ENCODE data around the gene CENPP. TPM values are rescaled to one million over a fixed set of nuclear protein-coding genes. Genes with fewer than 3 reads are reported as not detected.

The CENPP gene
- total RNA-seq, 1 donor from 2014 or later = 7.7 TPM

DNA sequence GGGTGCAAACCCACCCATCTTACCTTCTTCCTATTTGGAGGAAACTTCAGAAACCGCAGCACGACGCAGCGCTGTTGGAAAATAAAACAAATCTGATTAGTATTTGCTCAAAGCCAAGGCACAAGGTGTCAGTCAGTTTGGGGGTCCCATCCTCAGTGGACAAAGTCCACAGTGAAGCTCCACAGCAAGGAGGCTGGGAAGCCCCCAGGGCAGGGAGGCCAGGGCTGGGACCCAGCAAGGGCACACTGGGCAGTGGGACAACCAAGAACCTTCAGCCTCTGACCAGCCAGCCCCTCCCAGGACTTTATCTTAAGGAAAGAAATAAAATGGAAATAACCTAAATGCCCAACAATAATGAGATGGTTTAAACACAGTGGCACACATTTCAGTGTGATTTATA is 332.9 kb downstream of the CENPP start:
- H3K27ac Mint-ChIP-seq (ENCODE audit: unreplicated experiment) = no peak overlapping the region
- no peak overlapping the region for H3K4me3 Mint-ChIP-seq (ENCODE audit: unreplicated experiment)
- peaks cover 27% of the 10 kb centered on the region for H3K4me1 Mint-ChIP-seq (ENCODE audit: low read depth)
- TF ChIP-seq, protein P1, sequence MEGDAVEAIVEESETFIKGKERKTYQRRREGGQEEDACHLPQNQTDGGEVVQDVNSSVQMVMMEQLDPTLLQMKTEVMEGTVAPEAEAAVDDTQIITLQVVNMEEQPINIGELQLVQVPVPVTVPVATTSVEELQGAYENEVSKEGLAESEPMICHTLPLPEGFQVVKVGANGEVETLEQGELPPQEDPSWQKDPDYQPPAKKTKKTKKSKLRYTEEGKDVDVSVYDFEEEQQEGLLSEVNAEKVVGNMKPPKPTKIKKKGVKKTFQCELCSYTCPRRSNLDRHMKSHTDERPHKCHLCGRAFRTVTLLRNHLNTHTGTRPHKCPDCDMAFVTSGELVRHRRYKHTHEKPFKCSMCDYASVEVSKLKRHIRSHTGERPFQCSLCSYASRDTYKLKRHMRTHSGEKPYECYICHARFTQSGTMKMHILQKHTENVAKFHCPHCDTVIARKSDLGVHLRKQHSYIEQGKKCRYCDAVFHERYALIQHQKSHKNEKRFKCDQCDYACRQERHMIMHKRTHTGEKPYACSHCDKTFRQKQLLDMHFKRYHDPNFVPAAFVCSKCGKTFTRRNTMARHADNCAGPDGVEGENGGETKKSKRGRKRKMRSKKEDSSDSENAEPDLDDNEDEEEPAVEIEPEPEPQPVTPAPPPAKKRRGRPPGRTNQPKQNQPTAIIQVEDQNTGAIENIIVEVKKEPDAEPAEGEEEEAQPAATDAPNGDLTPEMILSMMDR (IDR thresholded peaks at IDR 0.05) = no peak
- peak; percentile 26 for DNase-seq (ENCODE audit: low spot score)
- H3K27me3 Mint-ChIP-seq (ENCODE audit: low read depth) = no peaks in the 10 kb centered on the region
- no peaks in the 10 kb centered on the region for H3K9me3 Mint-ChIP-seq (ENCODE audit: low read depth)
- H3K36me3 Mint-ChIP-seq (ENCODE audit: low read depth) = peaks cover 12% of the 10 kb centered on the region

- Mint-ChIP-seq H3K36me3 (ENCODE audit: low read depth) (peaks cover 12% of the 10 kb centered on the region), H3K4me1 (ENCODE audit: low read depth) (peaks cover 23% of the 10 kb centered on the region), H3K27me3 (ENCODE audit: low read depth) (no peaks in the 10 kb centered on the region), H3K9me3 (ENCODE audit: low read depth) (no peaks in the 10 kb centered on the region), H3K4me3 (ENCODE audit: unreplicated experiment) (no peak overlapping the region), H3K27ac (ENCODE audit: unreplicated experiment) (no peak overlapping the region)
- TF ChIP-seq, protein P1 (IDR thresholded peaks at IDR 0.05) = no peak
- peak; percentile 82 for DNase-seq (ENCODE audit: low spot score)
Observed at GRCh38 chr9:92659601-92660000, 333.8 kb downstream of the CENPP start.

- peaks cover 12% of the 10 kb centered on the region for H3K36me3 Mint-ChIP-seq (ENCODE audit: low read depth)
- H3K4me1 Mint-ChIP-seq (ENCODE audit: low read depth) = peaks cover 22% of the 10 kb centered on the region
- no peaks in the 10 kb centered on the region for H3K27me3 Mint-ChIP-seq (ENCODE audit: low read depth)
- peak; percentile 56 for DNase-seq (ENCODE audit: low spot score)
- TF ChIP-seq, protein P1 (IDR thresholded peaks at IDR 0.05) = no peak
- no peak overlapping the region for H3K4me3 Mint-ChIP-seq (ENCODE audit: unreplicated experiment)
- no peaks in the 10 kb centered on the region for H3K9me3 Mint-ChIP-seq (ENCODE audit: low read depth)
- H3K27ac Mint-ChIP-seq (ENCODE audit: unreplicated experiment) = no peak overlapping the region
Observed at GRCh38 chr9:92660266-92660665, 334.5 kb downstream of the CENPP start.

DNA sequence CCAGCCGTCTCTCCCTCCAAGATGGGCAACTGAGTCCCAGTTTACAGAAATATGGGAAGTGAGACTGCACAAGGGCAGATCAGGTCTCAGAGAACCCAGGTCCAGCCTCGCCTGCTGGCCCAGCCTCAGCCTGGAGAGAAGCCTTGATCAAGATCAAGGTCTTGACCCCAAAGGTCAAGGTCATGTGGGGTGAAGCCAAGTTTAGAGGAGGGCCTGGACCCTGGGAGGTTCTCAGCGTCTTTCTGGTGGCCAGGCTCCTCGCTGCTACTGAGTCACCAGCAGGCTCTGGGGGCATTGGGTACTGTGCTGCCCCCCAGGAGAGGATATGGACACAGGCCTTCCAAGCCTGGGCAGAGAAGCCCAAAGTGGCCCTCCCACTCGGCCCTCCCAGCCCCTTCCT is 335.4 kb downstream of the CENPP start:
- no peak overlapping the region for H3K27ac Mint-ChIP-seq (ENCODE audit: unreplicated experiment)
- H3K4me1 Mint-ChIP-seq (ENCODE audit: low read depth) = peaks cover 23% of the 10 kb centered on the region
- DNase-seq (ENCODE audit: low spot score) = peak; percentile 40
- no peaks in the 10 kb centered on the region for H3K9me3 Mint-ChIP-seq (ENCODE audit: low read depth)
- no peak overlapping the region for H3K4me3 Mint-ChIP-seq (ENCODE audit: unreplicated experiment)
- H3K36me3 Mint-ChIP-seq (ENCODE audit: low read depth) = peaks cover 9% of the 10 kb centered on the region
- no peaks in the 10 kb centered on the region for H3K27me3 Mint-ChIP-seq (ENCODE audit: low read depth)
- TF ChIP-seq, protein P1 (IDR thresholded peaks at IDR 0.05) = no peak

DNA sequence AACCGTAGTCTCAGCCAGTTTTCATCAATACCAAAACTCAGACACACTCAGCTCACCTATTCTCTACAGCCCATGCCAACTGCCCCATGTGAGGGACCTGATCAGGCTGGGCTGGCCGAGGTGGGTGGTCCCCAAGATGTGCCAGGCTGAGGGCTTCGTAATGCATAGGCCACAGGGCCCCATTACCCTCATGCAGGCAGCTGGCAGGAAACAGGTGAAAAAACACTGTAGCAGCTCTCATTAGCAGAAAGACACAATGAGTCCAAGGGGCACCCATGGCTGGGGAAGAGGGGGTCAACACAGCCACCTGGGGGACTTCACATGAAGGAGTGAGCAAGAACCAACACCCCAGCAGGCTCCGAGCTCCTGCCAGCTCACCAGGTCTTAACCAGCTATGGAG is 336.0 kb downstream of the CENPP start:
- Mint-ChIP-seq H3K4me1 (ENCODE audit: low read depth) (peaks cover 25% of the 10 kb centered on the region), H3K9me3 (ENCODE audit: low read depth) (no peaks in the 10 kb centered on the region), H3K36me3 (ENCODE audit: low read depth) (peaks cover 5% of the 10 kb centered on the region), H3K4me3 (ENCODE audit: unreplicated experiment) (no peak overlapping the region), H3K27me3 (ENCODE audit: low read depth) (no peaks in the 10 kb centered on the region), H3K27ac (ENCODE audit: unreplicated experiment) (no peak overlapping the region)
- TF ChIP-seq, protein P1 (IDR thresholded peaks at IDR 0.05) = no peak
- peak; percentile 48 for DNase-seq (ENCODE audit: low spot score)
